Cardiac muscle cell (in vitro differentiated cells and primary cell): Measurements from ENCODE around the gene SUCLG2. TPM values are rescaled to one million over a fixed set of nuclear protein-coding genes. Genes with fewer than 3 reads are reported as not detected.

Experiments used
- DNase-seq, 2 donors: peaks; one replicate each; pipeline versions ENCODE4 v3.0.0 to v3.0.0-alpha.2; 2010 to 2017; ENCODE audit warnings: low read depth in 1 of 2, low spot score in 1 of 2
- H3K27ac ChIP-seq: fragments of 200-600 bp; sonication (generic); 2 replicates; pipeline ENCODE4 v1.5.1; 2016
- H3K27me3 ChIP-seq: fragments of 200-600 bp; sonication (generic); 2 replicates; pipeline ENCODE4 v1.6.0; 2016; ENCODE audit warnings: control low read depth
- H3K36me3 ChIP-seq: fragments of 200-600 bp; sonication (generic); 2 replicates; pipeline ENCODE4 v1.5.1; 2016; ENCODE audit warnings: control low read depth
- H3K4me1 ChIP-seq: fragments of 200-600 bp; sonication (generic); 2 replicates; pipeline ENCODE4 v1.8.1; 2017; ENCODE audit warnings: low read depth, mild to moderate bottlenecking, mixed run types
- H3K4me3 ChIP-seq: fragments of 200-600 bp; sonication (generic); 2 replicates; pipeline ENCODE4 v1.5.1; 2016; ENCODE audit warnings: mild to moderate bottlenecking
- H3K9me3 ChIP-seq: fragments of 200-600 bp; sonication (generic); 2 replicates; pipeline ENCODE4 v1.5.1; 2017; ENCODE audit warnings: low read depth, mild to moderate bottlenecking, control low read depth
- polyA plus RNA-seq: library from polyadenylated mRNA; unstranded; fragments of >200 nt; fragmentation: Nextera tagmentation; extraction: Ambion mirVana; gene quantifications from 2 replicates; pipeline ENCODE4 v1.2.1, GENCODE V29; 2016
- total RNA-seq: library from RNA; depleted of rRNA; stranded (reverse); fragments of >200 nt; gene quantifications from 2 replicates; pipeline ENCODE4 v1.2.3, GENCODE V29; 2016
- TF ChIP-seq, protein P1 (sequence below): IDR thresholded peaks from 2 replicates; pipeline ENCODE4 v1.5.1; 2012; ENCODE audit warnings: low read depth, mild to moderate bottlenecking, low read length

The SUCLG2 gene
- total and polyA plus RNA-seq, 2 experiments from 2014 or later = 38.4 to 39.0 TPM

DNA sequence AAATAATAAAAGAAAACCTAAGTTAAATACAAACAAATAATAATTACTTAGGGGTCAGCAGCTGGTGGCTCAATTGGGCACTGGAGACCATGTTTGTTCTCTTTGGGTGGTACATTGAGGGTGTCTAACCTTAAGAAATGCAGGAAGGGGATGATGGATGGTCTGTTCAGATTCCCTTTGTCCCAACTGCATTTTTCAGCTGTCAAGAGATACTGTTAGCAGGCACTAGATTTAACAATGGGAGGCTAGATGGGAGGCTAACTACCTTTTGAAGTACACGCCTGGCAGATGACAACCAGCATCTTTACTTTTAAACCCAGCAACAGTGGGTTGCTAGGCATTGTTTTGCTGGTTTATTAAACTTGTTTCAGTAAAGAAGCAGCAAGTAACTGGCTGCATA, 222.5 kb downstream of the SUCLG2 start:
- Histone ChIP-seq H3K4me1 (no peaks in the 10 kb centered on the region), H3K27ac (no peak overlapping the region), H3K36me3 (no peaks in the 10 kb centered on the region), H3K9me3 (no peaks in the 10 kb centered on the region), H3K27me3 (no peaks in the 10 kb centered on the region), H3K4me3 (no peak overlapping the region)
- DNase-seq = no peak
- TF ChIP-seq, protein P1, sequence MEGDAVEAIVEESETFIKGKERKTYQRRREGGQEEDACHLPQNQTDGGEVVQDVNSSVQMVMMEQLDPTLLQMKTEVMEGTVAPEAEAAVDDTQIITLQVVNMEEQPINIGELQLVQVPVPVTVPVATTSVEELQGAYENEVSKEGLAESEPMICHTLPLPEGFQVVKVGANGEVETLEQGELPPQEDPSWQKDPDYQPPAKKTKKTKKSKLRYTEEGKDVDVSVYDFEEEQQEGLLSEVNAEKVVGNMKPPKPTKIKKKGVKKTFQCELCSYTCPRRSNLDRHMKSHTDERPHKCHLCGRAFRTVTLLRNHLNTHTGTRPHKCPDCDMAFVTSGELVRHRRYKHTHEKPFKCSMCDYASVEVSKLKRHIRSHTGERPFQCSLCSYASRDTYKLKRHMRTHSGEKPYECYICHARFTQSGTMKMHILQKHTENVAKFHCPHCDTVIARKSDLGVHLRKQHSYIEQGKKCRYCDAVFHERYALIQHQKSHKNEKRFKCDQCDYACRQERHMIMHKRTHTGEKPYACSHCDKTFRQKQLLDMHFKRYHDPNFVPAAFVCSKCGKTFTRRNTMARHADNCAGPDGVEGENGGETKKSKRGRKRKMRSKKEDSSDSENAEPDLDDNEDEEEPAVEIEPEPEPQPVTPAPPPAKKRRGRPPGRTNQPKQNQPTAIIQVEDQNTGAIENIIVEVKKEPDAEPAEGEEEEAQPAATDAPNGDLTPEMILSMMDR = no peak

DNA sequence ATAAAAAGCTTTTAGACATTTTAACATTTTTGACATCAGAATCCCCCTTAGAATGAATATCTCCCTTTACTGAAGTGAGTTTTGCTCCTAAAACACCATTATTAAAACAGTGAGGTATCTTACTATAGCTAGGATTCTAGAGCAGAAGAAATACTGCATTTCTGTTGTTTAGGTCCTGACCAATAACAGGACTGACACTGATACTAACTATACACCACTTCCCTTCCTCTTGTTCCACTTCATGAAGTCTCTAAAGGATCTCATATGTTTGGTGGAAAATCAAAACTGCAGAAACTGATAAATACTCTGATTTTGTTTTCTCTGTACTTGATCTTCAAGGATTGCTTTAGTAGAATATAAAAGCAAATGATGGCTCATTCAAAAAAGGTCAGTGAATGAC, 230.7 kb downstream of the SUCLG2 start:
- TF ChIP-seq, protein P1 = no peak
- peaks cover 6% of the 10 kb centered on the region for H3K9me3 ChIP-seq
- no peak overlapping the region for H3K27ac ChIP-seq
- DNase-seq = no peak
- no peak overlapping the region for H3K4me3 ChIP-seq
- no peaks in the 10 kb centered on the region for H3K36me3 ChIP-seq
- H3K4me1 ChIP-seq = peaks cover 2% of the 10 kb centered on the region
- H3K27me3 ChIP-seq = no peaks in the 10 kb centered on the region

DNA sequence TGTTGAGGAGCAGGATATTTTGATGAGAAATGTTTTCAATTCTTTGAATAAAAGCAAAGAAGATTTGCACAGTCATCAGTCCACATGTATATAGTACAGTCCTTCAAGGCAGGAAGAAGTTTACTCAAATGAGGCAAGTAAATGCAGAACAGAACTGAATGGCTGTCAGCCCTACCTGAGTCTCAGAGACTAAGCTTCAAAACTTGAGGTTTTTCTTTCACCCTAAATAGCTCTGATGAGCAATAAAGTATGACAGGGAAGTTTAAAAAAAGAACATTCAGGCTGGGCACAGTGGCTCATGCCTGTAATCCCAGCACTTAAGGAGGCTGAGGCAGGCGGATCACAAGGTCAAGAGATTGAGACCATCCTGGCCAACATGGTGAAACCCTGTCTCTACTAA, 232.5 kb downstream of the SUCLG2 start:
- Histone ChIP-seq H3K9me3 (peaks cover 6% of the 10 kb centered on the region), H3K36me3 (no peaks in the 10 kb centered on the region), H3K4me3 (no peak overlapping the region), H3K27ac (no peak overlapping the region), H3K27me3 (no peaks in the 10 kb centered on the region), H3K4me1 (peaks cover 14% of the 10 kb centered on the region)
- TF ChIP-seq, protein P1 = no peak
- DNase-seq = no peak

DNA sequence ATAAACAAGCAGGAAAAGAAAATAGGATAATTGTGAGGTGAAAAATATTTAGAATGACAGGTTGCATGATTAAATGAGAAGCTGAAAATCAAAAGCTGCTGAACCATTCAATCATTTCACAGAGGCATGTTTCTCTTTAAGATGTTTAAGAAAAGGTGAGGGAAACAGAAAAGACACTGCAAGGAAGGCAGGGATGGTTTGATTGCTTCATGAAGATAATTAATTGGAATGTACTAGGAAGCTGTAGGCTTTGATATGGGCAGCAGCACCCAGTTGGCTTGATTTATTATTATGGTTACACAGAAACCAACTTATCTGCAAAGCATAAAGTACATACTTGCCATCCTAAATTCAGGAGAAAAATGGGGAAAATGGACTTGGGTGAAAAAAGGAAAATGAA, 234.6 kb downstream of the SUCLG2 start:
- H3K36me3 ChIP-seq = no peaks in the 10 kb centered on the region
- no peaks in the 10 kb centered on the region for H3K27me3 ChIP-seq
- H3K27ac ChIP-seq = peak overlapping the region; percentile 41
- DNase-seq = peak in 1 of 2 donors; percentile 3
- H3K4me3 ChIP-seq = no peak overlapping the region
- H3K4me1 ChIP-seq = peaks cover 16% of the 10 kb centered on the region
- H3K9me3 ChIP-seq = peaks cover 6% of the 10 kb centered on the region
- TF ChIP-seq, protein P1 = no peak

DNA sequence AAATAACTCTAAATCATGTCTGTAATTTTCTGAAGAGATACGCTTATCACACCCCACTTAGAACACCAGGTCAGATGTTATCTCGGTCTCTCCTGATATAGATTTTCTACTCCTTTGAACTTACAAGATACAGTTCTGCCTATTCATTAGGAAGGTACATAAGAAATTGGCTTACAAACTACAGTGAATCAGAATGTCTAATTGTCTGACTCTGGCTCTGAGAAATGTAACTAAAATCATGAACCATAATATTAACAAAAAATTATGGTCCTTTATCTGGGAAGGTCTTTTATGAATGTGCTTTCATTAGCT, 235.2 kb downstream of the SUCLG2 start:
- peaks cover 6% of the 10 kb centered on the region for H3K9me3 ChIP-seq
- H3K27ac ChIP-seq = peak overlapping the region; percentile 41
- TF ChIP-seq, protein P1 = no peak
- peaks cover 17% of the 10 kb centered on the region for H3K4me1 ChIP-seq
- H3K4me3 ChIP-seq = no peak overlapping the region
- no peaks in the 10 kb centered on the region for H3K36me3 ChIP-seq
- no peak for DNase-seq
- H3K27me3 ChIP-seq = no peaks in the 10 kb centered on the region
